GM19324 (cell line): ENCODE results near the gene RASA1.

Experiments used
- ATAC-seq: cut with Tn5 transposase; IDR thresholded peaks from one replicate; pipeline ENCODE4 v1.9.1; 2021; ENCODE audit warnings: mild to moderate bottlenecking, moderate library complexity; ENCODE audit not compliant: unreplicated experiment, low FRiP score

Gene RASA1

DNA sequence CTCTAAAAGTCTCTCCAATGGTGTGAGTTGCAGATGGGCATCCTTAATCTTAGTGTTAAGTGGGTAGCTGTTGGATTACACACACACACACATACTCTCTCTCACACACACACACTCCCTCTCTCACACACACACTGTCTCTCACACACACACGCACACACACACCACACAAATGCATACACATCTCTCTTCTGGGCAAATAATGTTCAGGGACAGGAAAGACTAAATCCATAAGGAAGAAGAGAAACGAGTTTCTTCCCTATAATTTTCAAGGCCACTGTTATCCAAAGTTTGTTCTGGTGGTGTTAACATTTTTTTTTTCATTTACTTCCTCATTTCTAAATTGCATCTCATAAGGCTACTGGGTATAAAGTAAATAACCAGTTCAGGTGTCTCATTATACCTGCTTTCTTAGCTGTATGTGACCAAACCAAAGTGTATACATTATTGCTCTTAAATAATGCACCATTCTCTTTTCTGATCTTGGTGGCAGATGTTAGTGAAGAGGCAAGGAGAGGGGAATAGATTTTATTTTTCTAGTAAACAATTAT lies 167.5 kb downstream of the RASA1 start:
- ATAC-seq = no peak

DNA sequence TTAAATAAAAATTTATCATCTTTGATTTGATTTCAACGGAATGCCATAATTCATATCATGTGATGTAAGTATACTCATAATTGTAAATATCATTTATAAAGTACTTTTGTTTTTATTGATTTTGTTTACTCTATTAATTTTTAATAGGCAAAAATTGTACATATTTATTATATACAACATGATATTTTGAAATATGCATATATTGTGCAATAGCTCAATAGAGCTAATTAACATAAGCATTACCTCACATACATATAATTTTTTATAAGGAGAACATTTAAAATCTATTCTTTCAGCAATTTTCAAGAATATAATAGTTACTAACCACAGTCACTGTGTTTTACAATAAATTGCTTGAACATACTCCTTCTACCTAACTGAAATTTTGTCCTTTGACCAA lies 170.0 kb downstream of the RASA1 start:
- ATAC-seq = no peak

DNA sequence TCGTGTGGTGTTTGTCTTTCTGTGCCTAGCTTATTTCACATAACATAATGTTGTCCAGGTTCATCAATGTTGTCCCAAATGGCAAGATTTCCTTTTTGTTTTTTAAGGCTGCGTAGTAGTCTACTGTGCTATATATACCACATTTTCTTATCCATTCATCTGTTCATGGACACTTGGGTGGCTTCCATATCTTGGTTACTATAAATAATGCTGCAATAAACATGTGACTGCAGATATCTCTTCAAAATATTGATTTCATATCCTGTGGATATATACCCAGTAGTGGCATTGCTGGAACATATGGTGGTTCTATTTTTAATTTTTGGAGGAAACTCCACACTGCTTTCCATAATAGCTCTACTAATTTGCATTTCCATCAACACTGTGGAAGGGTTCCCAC lies 170.5 kb downstream of the RASA1 start:
- ATAC-seq = no peak
